KBM-7 (cell line): ENCODE results near the gene C12orf43.
A peak's percentile ranks its signal among the peaks of the same experiment; 100 is the strongest.

Experiments used
- DNase-seq: peaks from one replicate; pipeline ENCODE4 v3.0.0-alpha.2; 2015
- in situ Hi-C: fragments of 300-500 bp; cut with MboI; formaldehyde crosslinking; loops from 2 replicates; pipeline ENCODE4 v1.14.3; 2020; ENCODE audit warnings: low sequenced_read_pairs, low pct_unique_long_range_greater_than_20kb, mixed read lengths

C12orf43 gene

GRCh38 chr12:121033625-121034349 is 17.5 kb upstream of the C12orf43 start:
- no peak for DNase-seq
- in situ Hi-C loops = no loop called here

GRCh38 chr12:121030576-121031212 is 14.4 kb upstream of the C12orf43 start:
- in situ Hi-C loops = no loop called here
- no peak for DNase-seq

GRCh38 chr12:121026274-121027045 is 10.2 kb upstream of the C12orf43 start:
- in situ Hi-C loops = no loop called here
- DNase-seq = peak; percentile 30

GRCh38 chr12:121025442-121026226 is 9.3 kb upstream of the C12orf43 start:
- in situ Hi-C loops = no loop called here
- no peak for DNase-seq

- DNase-seq = no peak
- in situ Hi-C loops = no loop called here
Measured at GRCh38 chr12:121023799-121024198, 7.5 kb upstream of the C12orf43 start.

GRCh38 chr12:121022713-121023112 is 6.4 kb upstream of the C12orf43 start:
- no peak for DNase-seq
- in situ Hi-C loops = no loop called here

GRCh38 chr12:121021754-121022153 is 5.5 kb upstream of the C12orf43 start:
- no peak for DNase-seq
- in situ Hi-C loops = no loop called here

- DNase-seq = no peak
- in situ Hi-C loops = no loop called here
Measured at GRCh38 chr12:121018860-121019617, 2.8 kb upstream of the C12orf43 start.

GRCh38 chr12:121017966-121018491 is 1.7 kb upstream of the C12orf43 start:
- in situ Hi-C loops = no loop called here
- no peak for DNase-seq

- DNase-seq = no peak
- in situ Hi-C loops = no loop called here
Measured at GRCh38 chr12:121013715-121014114, 2.6 kb downstream of the C12orf43 start.

- no peak for DNase-seq
- in situ Hi-C loops = no loop called here
Measured at GRCh38 chr12:121011820-121012219, 4.5 kb downstream of the C12orf43 start.

GRCh38 chr12:121010860-121011259 is 5.4 kb downstream of the C12orf43 start:
- in situ Hi-C loops = no loop called here
- no peak for DNase-seq

GRCh38 chr12:121009741-121010140 is 6.5 kb downstream of the C12orf43 start:
- DNase-seq = peak; percentile 34
- in situ Hi-C loops = no loop called here

- in situ Hi-C loops = no loop called here
- DNase-seq = no peak
Measured at GRCh38 chr12:121008347-121009098, 7.8 kb downstream of the C12orf43 start.

- in situ Hi-C loops = no loop called here
- DNase-seq = peak; percentile 76
Measured at GRCh38 chr12:121005346-121005815, 10.9 kb downstream of the C12orf43 start.

GRCh38 chr12:121004253-121004815 is 12.0 kb downstream of the C12orf43 start:
- no peak for DNase-seq
- in situ Hi-C loops = no loop called here

- DNase-seq = peak; percentile 69
- in situ Hi-C loops = no loop called here
Measured at GRCh38 chr12:121003650-121004049, 12.6 kb downstream of the C12orf43 start.
